Omental fat pad (tissue), 4 donors: ENCODE measurements around the gene CDYL2. TPM values are rescaled to one million over a fixed set of nuclear protein-coding genes. Genes with fewer than 3 reads are reported as not detected.

Source experiments
- ATAC-seq: fragments of 150-250 bp; one replicate; pipeline ENCODE4 v1.9.1; 2016; ENCODE audit warnings: mild to moderate bottlenecking, moderate library complexity; ENCODE audit not compliant: low FRiP score
- DNase-seq: peaks from one replicate; pipeline ENCODE4 v3.0.0-alpha.2; 2019; ENCODE audit warnings: low spot score
- CTCF ChIP-seq, 3 donors: fragments of 450-650 bp; IDR thresholded peaks; one replicate each; pipeline ENCODE4 v1.5.1; 2016 to 2017; ENCODE audit warnings: antibody characterized with exemption in 3 of 3, mild to moderate bottlenecking in 3 of 3, moderate library complexity in 2 of 3
- total RNA-seq, 4 donors: library from RNA; depleted of rRNA; stranded (reverse); fragments of >200 nt; gene quantifications; one replicate each; pipeline ENCODE4 v1.1.0, GENCODE V29; 2016

CDYL2 gene
- total RNA-seq, 4 donors from 2014 or later = 5.9 to 8.8 (median 6.6) TPM

GRCh38 chr16:80631581-80631980, 172.8 kb downstream of the CDYL2 start:
- DNase-seq (no peak), ATAC-seq (no peak)
- TF ChIP-seq CTCF (IDR thresholded peaks at IDR 0.05) = no peak

GRCh38 chr16:80628254-80628653, 176.1 kb downstream of the CDYL2 start:
- ATAC-seq (no peak), DNase-seq (no peak)
- no peak for TF ChIP-seq CTCF (IDR thresholded peaks at IDR 0.05)

GRCh38 chr16:80627108-80627507, 177.3 kb downstream of the CDYL2 start:
- ATAC-seq (no peak), DNase-seq (no peak)
- no peak for TF ChIP-seq CTCF (IDR thresholded peaks at IDR 0.05)

GRCh38 chr16:80623376-80623775, 181.0 kb downstream of the CDYL2 start:
- no peak for TF ChIP-seq CTCF (IDR thresholded peaks at IDR 0.05)
- ATAC-seq (no peak), DNase-seq (no peak)

GRCh38 chr16:80622007-80622406, 182.4 kb downstream of the CDYL2 start:
- ATAC-seq (no peak), DNase-seq (no peak)
- TF ChIP-seq CTCF (IDR thresholded peaks at IDR 0.05) = no peak

- DNase-seq (no peak), ATAC-seq (no peak)
- no peak for TF ChIP-seq CTCF (IDR thresholded peaks at IDR 0.05)
Measured at GRCh38 chr16:80620736-80621605, 183.4 kb downstream of the CDYL2 start.

GRCh38 chr16:80619824-80620223, 184.6 kb downstream of the CDYL2 start:
- ATAC-seq (no peak), DNase-seq (no peak)
- TF ChIP-seq CTCF (IDR thresholded peaks at IDR 0.05) = no peak
